ENCODE data around the gene FOSB.

GRCh38 chr19:45448887-45449299, 18.9 kb upstream of the FOSB start:
- TF ChIP-seq CTCF (conservative IDR thresholded peaks at IDR 0.05 in 1 of 2, IDR thresholded peaks at IDR 0.05 in 1 of 2; ENCODE audit: low read depth in 1 of 2, low read length in 2 of 2) (no peak), EZH2 (IDR thresholded peaks at IDR 0.05; ENCODE audit: low read length, missing control alignments) (no peak)

All from fibroblast of lung (primary cell).